CD1c-positive myeloid dendritic cell (primary cell): ENCODE data around the gene IGFL3.
"Not testable (repeated sequence)": the region's sequence is repeated elsewhere in the genome, so short reads cannot be mapped to it uniquely, and the experiment has no call there.

ENCODE experiments used
- DNase-seq: peaks from one replicate; pipeline ENCODE4 v3.0.0-alpha.2; 2016; ENCODE audit errors: extremely low spot score

The IGFL3 gene

GRCh38 chr19:46124638-46125115, at the start of gene IGFL3:
IGFL3 (minus strand) TSS chr19:46124688; CDS start chr19:46124649, 39 bp downstream.
- DNase-seq: peak; percentile 76

GRCh38 chr19:46173886-46174480, 49.5 kb upstream of the IGFL3 start:
- DNase-seq: no peak

GRCh38 chr19:46162731-46163130, 38.2 kb upstream of the IGFL3 start:
- no peak for DNase-seq

- DNase-seq: not testable (repeated sequence)
These were observed 37.3 kb upstream of the IGFL3 start for GRCh38 chr19:46161642-46162257.

GRCh38 chr19:46160233-46160775, 35.8 kb upstream of the IGFL3 start:
- no peak for DNase-seq

GRCh38 chr19:46159418-46160232, 35.1 kb upstream of the IGFL3 start:
- DNase-seq: no peak

- no peak for DNase-seq
These were observed 30.7 kb upstream of the IGFL3 start for GRCh38 chr19:46155237-46155636.

- no peak for DNase-seq
These were observed 26.1 kb upstream of the IGFL3 start for GRCh38 chr19:46150606-46151005.

GRCh38 chr19:46147791-46148288, 23.4 kb upstream of the IGFL3 start, which contains the start of gene IGFL2:
IGFL2 (plus strand) TSS chr19:46148238; CDS start chr19:46148279, 41 bp downstream.
- no peak for DNase-seq

- no peak for DNase-seq
These were observed 22.8 kb upstream of the IGFL3 start for GRCh38 chr19:46147166-46147740.

- no peak for DNase-seq
These were observed 20.3 kb upstream of the IGFL3 start for GRCh38 chr19:46144756-46145155.

GRCh38 chr19:46142294-46142693, 17.8 kb upstream of the IGFL3 start:
- DNase-seq: no peak

GRCh38 chr19:46141421-46141820, 16.9 kb upstream of the IGFL3 start:
- no peak for DNase-seq

- DNase-seq: no peak
These were observed 13.5 kb upstream of the IGFL3 start for GRCh38 chr19:46137915-46138473.

GRCh38 chr19:46134527-46134926, 10.0 kb upstream of the IGFL3 start:
- DNase-seq: no peak

GRCh38 chr19:46133777-46134241, 9.3 kb upstream of the IGFL3 start:
- DNase-seq: no peak

GRCh38 chr19:46133101-46133627, 8.7 kb upstream of the IGFL3 start:
- DNase-seq: peak; percentile 71

- DNase-seq: no peak
These were observed 8.1 kb upstream of the IGFL3 start for GRCh38 chr19:46132508-46133100.

GRCh38 chr19:46131485-46132143, 7.1 kb upstream of the IGFL3 start:
- DNase-seq: no peak

- peak; percentile 47 for DNase-seq
These were observed 1.6 kb upstream of the IGFL3 start for GRCh38 chr19:46126086-46126580.
